ENCODE data around the gene PARVG. TPM values are rescaled to one million over a fixed set of nuclear protein-coding genes. Genes with fewer than 3 reads are reported as not detected.

The PARVG gene
- total and polyA plus RNA-seq, 2 donors (not counting 3 experiments of a cell fraction or from before 2014, with no cell fraction given): 0.82 TPM; not detected in 1

DNA sequence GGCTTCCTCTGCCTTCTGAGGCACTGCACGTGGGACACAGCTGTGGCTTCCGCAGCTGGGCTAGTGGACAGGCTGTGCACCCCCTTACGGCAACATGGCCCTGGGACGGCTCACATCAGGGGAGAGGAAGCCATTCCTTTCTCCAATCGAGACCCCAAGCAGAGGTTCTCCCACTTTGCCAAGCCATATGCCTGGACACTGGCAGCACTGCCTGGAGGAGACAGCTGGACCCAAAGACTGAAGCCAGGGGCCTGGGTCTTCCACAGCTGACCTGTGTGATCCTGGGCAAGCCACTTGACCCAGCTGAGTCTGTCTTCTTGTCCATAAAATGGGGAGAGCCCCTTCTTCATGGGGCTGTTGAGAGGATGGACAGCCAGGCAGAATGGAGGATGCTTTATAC is 66.6 kb downstream of the PARVG start:
- H3K9ac ChIP-seq (replicated peaks; ENCODE audit: extremely low read depth, insufficient read depth, low read length): no peak overlapping the region
- FAIRE-seq: no peak
- no peaks in the 10 kb centered on the region for H3K36me3 ChIP-seq (ENCODE audit: control insufficient read depth in 2 of 2, extremely low read depth in 1 of 2, insufficient read depth in 2 of 2, low read length in 2 of 2)
- dilution Hi-C loops (cut with MboI; ENCODE audit: extremely low pct_ligation_motif_present, low sequenced_read_pairs): no loop called here
- ChIA-PET CTCF (no interaction called here), POLR2A (no interaction called here)
- no peaks in the 10 kb centered on the region for H4K20me1 ChIP-seq (replicated peaks; ENCODE audit: control insufficient read depth, extremely low read depth, insufficient read depth, low read length)
- intact Hi-C loops (cut with micrococcal nuclease): no loop called here
- H3K27ac ChIP-seq (ENCODE audit: insufficient read depth, low read depth, low read length): no peak overlapping the region
- no peak overlapping the region for H2AFZ ChIP-seq (ENCODE audit: low read depth, low read length)
- no TSS peak for BruUV-seq (replicated peaks)
- TF ChIP-seq POLR2A (IDR thresholded peaks at IDR 0.05; ENCODE audit: low read depth, low read length) (no peak), MYC (IDR thresholded peaks at IDR 0.05; ENCODE audit: low read depth, low read length) (no peak), JUN (IDR thresholded peaks at IDR 0.05; ENCODE audit: borderline replicate concordance, insufficient read depth, insufficient read length, low read depth) (no peak), GATA2 (IDR thresholded peaks at IDR 0.05; ENCODE audit: insufficient read depth, insufficient read length, low read depth, low read length) (no peak), FOS (IDR thresholded peaks at IDR 0.05; ENCODE audit: borderline replicate concordance, insufficient read depth, low read length) (no peak), POLR2AphosphoS5 (IDR thresholded peaks at IDR 0.05; ENCODE audit: insufficient read depth, low read depth, low read length) (no peak), EZH2 (IDR thresholded peaks at IDR 0.05; ENCODE audit: borderline replicate concordance, low read depth, low read length, severe bottlenecking) (no peak)
- TF ChIP-seq, protein P1, sequence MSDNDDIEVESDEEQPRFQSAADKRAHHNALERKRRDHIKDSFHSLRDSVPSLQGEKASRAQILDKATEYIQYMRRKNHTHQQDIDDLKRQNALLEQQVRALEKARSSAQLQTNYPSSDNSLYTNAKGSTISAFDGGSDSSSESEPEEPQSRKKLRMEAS (IDR thresholded peaks at IDR 0.05; ENCODE audit: insufficient read depth, insufficient read length): no peak
- TF ChIP-seq, protein P2, sequence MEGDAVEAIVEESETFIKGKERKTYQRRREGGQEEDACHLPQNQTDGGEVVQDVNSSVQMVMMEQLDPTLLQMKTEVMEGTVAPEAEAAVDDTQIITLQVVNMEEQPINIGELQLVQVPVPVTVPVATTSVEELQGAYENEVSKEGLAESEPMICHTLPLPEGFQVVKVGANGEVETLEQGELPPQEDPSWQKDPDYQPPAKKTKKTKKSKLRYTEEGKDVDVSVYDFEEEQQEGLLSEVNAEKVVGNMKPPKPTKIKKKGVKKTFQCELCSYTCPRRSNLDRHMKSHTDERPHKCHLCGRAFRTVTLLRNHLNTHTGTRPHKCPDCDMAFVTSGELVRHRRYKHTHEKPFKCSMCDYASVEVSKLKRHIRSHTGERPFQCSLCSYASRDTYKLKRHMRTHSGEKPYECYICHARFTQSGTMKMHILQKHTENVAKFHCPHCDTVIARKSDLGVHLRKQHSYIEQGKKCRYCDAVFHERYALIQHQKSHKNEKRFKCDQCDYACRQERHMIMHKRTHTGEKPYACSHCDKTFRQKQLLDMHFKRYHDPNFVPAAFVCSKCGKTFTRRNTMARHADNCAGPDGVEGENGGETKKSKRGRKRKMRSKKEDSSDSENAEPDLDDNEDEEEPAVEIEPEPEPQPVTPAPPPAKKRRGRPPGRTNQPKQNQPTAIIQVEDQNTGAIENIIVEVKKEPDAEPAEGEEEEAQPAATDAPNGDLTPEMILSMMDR (IDR thresholded peaks at IDR 0.05; ENCODE audit: extremely low read depth in 1 of 2, insufficient read depth in 1 of 2, low read depth in 1 of 2, low read length in 2 of 2): no peak
- no peaks in the 10 kb centered on the region for H3K9me1 ChIP-seq (replicated peaks; ENCODE audit: control insufficient read depth, extremely low read depth, insufficient read depth, low read length)
- no peaks in the 10 kb centered on the region for H3K79me2 ChIP-seq (ENCODE audit: control insufficient read depth, insufficient read depth, low read length)
- DNase-seq (ENCODE audit: low read depth, low spot score): no peak
- no peaks in the 10 kb centered on the region for H3K4me1 ChIP-seq (ENCODE audit: control insufficient read depth, extremely low read depth, insufficient read depth, low read length)
- no peak overlapping the region for H3K4me2 ChIP-seq (ENCODE audit: insufficient read depth, low read length)
- no peak overlapping the region for H3K4me3 ChIP-seq (replicated peaks in 1 of 3; ENCODE audit: insufficient read depth in 1 of 3, low read depth in 1 of 3, low read length in 3 of 3)
- no peaks in the 10 kb centered on the region for H3K9me3 ChIP-seq (replicated peaks; ENCODE audit: control insufficient read depth, insufficient read depth, low read length)
- H3K27me3 ChIP-seq (ENCODE audit: control insufficient read depth in 2 of 2, insufficient read depth in 2 of 2, low read length in 2 of 2): no peaks in the 10 kb centered on the region

Measured in endothelial cell of umbilical vein (primary cell).